Testis (tissue), 2 donors: Measurements from ENCODE around the gene NEUROD1.

Experiments used
- POLR2A ChIP-seq: fragments of 450-650 bp; IDR thresholded peaks from one replicate; pipeline ENCODE4 v1.6.1; 2017; ENCODE audit warnings: antibody characterized with exemption, mild to moderate bottlenecking, moderate library complexity
- TF ChIP-seq, protein P1 (sequence below), 3 experiments: fragments of 450-650 bp in 2 of 3; fragments of 200-600 bp in 1 of 3; sonication (generic) in 1 of 3; IDR thresholded peaks; one replicate each; pipeline ENCODE4 v1.5.1; 2016 to 2019; ENCODE audit warnings: antibody characterized with exemption in 3 of 3, mild to moderate bottlenecking in 2 of 3, moderate library complexity in 1 of 3

GRCh38 chr2:181680055-181680936 lies at the start of gene NEUROD1:
- TF ChIP-seq, protein P1, sequence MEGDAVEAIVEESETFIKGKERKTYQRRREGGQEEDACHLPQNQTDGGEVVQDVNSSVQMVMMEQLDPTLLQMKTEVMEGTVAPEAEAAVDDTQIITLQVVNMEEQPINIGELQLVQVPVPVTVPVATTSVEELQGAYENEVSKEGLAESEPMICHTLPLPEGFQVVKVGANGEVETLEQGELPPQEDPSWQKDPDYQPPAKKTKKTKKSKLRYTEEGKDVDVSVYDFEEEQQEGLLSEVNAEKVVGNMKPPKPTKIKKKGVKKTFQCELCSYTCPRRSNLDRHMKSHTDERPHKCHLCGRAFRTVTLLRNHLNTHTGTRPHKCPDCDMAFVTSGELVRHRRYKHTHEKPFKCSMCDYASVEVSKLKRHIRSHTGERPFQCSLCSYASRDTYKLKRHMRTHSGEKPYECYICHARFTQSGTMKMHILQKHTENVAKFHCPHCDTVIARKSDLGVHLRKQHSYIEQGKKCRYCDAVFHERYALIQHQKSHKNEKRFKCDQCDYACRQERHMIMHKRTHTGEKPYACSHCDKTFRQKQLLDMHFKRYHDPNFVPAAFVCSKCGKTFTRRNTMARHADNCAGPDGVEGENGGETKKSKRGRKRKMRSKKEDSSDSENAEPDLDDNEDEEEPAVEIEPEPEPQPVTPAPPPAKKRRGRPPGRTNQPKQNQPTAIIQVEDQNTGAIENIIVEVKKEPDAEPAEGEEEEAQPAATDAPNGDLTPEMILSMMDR (IDR thresholded peaks at IDR 0.05) = no peak
- no peak for TF ChIP-seq POLR2A
